Activated CD8-positive, alpha-beta T cell treated with anti-CD3 and anti-CD28 coated beads, Interleukin-2, amount 10 ng/mL, durations not matched to agents 7 days and 5 days (primary cell): ENCODE results near the gene FICD. TPM values are rescaled to one million over a fixed set of nuclear protein-coding genes. Genes with fewer than 3 reads are reported as not detected.
A peak's percentile ranks its signal among the peaks of the same experiment; 100 is the strongest.

ENCODE experiments used
- ATAC-seq: fragments of 150-1000 bp; cut with Tn5 transposase; one replicate; pipeline ENCODE4 v1.10.0; 2021; ENCODE audit warnings: moderate library complexity
- CTCF ChIA-PET: fragments of 350-600 bp; sonication (Branson Sonifier 250); formaldehyde crosslinking; loops from one replicate; lab custom pipeline; 2021; ENCODE audit warnings: antibody characterized with exemption; lab: Charles Lee
- POLR2A ChIA-PET: fragments of 350-600 bp; sonication (Branson Sonifier 250); formaldehyde crosslinking; loops from one replicate; lab custom pipeline; 2021; ENCODE audit warnings: antibody characterized with exemption; lab: Charles Lee
- DNase-seq: peaks from one replicate; pipeline ENCODE4 v3.0.0-alpha.2; 2020
- H3K27ac Mint-ChIP-seq: one replicate; pipeline ENCODE4 v1.8.0; 2021; ENCODE audit warnings: mild to moderate bottlenecking, mixed read lengths
- H3K27me3 Mint-ChIP-seq: one replicate; pipeline ENCODE4 v1.8.0; 2021; ENCODE audit warnings: low read depth, mixed read lengths
- H3K36me3 Mint-ChIP-seq: one replicate; pipeline ENCODE4 v1.8.0; 2021; ENCODE audit warnings: low read depth, mixed read lengths
- H3K4me1 Mint-ChIP-seq: one replicate; pipeline ENCODE4 v1.8.0; 2021; ENCODE audit warnings: low read depth, mixed read lengths
- H3K4me3 Mint-ChIP-seq: one replicate; pipeline ENCODE4 v1.8.0; 2021; ENCODE audit warnings: mild to moderate bottlenecking, mixed read lengths
- H3K9me3 Mint-ChIP-seq: one replicate; pipeline ENCODE4 v1.8.0; 2022; ENCODE audit warnings: mixed read lengths; ENCODE audit not compliant: insufficient read depth
- total RNA-seq, 2 experiments: library from RNA; stranded (reverse); gene quantifications; one replicate each; pipeline ENCODE4 v1.2.3, GENCODE V29; 2021

The FICD gene
- 1 to 10 TPM; 4.6 to 5.2 TPM for total RNA-seq

DNA sequence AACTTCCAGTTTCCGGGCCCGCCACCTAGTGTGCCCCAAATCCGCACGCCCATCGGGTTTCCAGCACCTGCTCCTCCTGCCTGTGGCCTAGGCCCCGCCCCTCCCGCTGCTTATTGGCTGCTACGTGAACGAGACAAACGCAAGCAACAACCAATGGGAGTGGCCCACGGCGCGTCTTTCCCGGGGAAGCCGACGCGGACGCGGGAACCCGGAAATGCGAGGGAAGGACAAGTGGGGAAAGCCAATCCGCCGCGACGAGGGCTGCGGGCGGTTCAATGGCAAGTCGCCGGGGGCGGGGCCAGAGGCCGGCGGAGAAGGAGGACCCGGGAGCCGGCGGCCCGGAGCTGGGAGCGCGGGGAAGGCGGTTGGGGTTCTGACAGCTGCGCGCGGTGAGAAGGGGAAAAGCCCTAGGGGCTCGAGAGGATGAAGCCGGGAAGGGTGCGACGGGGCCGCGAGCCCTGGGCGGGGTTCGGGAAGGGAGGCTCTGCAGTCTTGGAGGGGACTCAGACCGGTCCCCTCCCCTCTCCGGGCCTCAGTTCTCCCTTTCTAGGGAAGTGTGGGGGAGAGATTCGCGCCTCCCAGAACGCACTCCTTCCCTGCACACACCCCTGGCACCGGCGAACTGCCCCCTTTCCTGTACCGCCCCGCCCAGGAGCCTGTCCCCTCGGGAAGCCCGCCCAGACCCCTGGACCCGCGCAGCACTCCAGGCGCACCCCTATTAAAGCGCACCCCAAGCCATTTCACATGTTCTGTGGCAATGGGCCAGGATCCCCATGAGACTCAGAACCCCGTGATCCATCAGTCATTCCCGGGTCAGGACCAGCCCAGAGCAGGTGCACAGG, at the start of gene FICD:
FICD (plus strand) TSS at position 305 of the 842 bp plus-strand sequence. CDS start 1,696 bp downstream, outside the sequence.
- DNase-seq (peak; percentile 100), ATAC-seq (peak; percentile 95)
- Mint-ChIP-seq H3K4me1 (peaks cover 27% of the 10 kb centered on the region), H3K36me3 (peaks cover 23% of the 10 kb centered on the region), H3K9me3 (no peaks in the 10 kb centered on the region), H3K27ac (peak within 1 kb of the TSS; percentile 91), H3K27me3 (no peaks in the 10 kb centered on the region), H3K4me3 (peak within 1 kb of the TSS; percentile 86)
- ChIA-PET POLR2A (interaction anchor here (0.7 kb wide), 1 partner anchor 46 kb away, joined by 3 read pairs; the partner anchor contains the start of gene SART3), CTCF (no interaction called here)

DNA sequence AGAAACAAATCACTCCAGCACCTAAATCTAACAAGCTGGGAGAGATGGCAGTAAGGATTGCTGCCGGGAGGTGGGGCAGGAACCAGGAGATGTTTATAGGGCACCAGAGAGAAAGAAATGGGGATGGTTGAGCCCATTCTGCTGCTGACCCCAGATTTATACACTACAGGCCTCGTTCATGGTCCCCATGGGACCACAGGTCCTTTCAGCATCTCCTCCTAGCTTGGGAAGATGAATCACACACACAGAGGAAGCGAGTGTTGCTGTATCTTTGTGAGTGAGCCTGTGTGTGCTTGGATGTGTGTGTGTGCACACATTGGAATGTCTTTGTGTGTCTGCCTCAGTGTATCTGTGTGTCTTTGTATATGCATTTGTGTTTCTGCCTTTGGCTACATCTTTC, 49.7 kb upstream of the FICD start:
- no peak for ATAC-seq
- Mint-ChIP-seq H3K36me3 (no peaks in the 10 kb centered on the region), H3K27ac (no peak overlapping the region), H3K9me3 (no peaks in the 10 kb centered on the region), H3K27me3 (no peaks in the 10 kb centered on the region), H3K4me1 (no peaks in the 10 kb centered on the region), H3K4me3 (no peak overlapping the region)
- no peak for DNase-seq
- ChIA-PET POLR2A (no interaction called here), CTCF (no interaction called here)

DNA sequence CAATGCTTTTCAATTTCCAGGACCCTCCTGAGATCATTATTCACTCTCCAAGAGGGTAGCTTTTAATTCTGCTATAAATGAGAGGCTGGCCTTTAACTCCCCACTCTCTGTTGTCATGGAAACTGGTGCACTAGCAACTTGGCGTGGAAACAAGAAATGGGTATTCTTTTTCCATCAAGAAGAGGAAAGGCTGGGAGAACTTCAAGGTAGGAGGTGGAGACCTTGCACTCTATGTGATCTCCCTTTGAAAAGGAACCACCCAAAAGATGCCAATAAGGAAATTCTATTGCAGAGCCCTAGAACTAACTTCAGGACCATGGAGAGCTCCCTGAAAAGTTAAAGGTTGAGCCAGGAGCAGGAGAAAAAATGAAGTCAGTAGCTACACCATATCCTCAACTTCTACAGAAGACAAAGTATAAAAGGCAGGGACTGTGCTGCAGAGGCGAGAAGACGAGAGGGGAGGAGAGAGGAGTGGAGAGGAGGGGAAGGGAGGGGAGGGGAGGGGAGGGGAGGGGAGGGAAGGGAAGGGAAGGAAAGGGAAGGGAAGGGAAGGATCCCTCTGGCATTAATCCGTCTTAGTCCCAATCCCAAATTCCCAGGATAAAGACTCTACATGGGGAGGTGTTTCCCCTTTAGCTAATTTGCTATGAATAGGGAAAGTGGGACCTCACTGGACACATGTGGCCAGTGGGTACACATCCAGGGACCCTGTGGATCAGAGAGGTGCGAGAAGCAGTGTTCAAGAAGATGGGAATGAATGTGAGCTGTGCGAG, 46.7 kb upstream of the FICD start:
- Mint-ChIP-seq H3K4me1 (no peaks in the 10 kb centered on the region), H3K4me3 (no peak overlapping the region), H3K27ac (no peak overlapping the region), H3K36me3 (no peaks in the 10 kb centered on the region), H3K9me3 (no peaks in the 10 kb centered on the region), H3K27me3 (no peaks in the 10 kb centered on the region)
- POLR2A ChIA-PET = no interaction called here
- no peak for ATAC-seq
- CTCF ChIA-PET = interaction anchor here (1.1 kb wide), 1 partner anchor 11 kb away, joined by 3 read pairs; no protein-coding TSS in a partner anchor
- DNase-seq = peak; percentile 51

DNA sequence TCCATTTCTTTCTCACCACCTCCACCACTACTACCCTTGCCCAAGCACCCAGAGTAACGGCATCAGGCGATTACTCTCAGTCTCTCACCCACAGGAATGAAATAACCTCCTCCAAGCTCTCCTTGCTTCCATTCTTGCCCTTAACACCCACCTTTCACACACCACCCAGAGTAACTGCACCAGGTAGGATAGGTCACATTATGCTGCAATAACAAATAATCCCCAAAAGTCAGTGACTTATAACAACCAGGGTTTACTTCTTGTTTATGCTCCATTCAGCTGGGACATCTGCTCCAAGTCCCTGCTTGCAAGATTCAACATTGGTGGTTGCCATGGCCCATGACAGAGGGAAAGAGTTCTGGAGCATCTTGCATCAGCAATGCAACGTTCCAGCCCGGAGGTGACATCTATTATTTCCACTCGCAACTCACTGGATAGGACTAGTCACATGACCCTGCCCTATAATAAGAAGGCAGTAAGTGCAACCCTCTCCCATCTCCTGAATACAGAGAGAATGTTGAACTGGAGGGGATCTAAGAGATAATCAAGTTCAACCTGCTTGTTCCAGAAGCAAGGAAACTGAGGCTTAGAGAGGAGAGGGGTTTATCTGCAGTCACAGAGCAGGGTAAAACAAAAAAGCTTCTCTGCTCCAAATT, 41.5 kb upstream of the FICD start:
- ATAC-seq (no peak), DNase-seq (no peak)
- H3K9me3 Mint-ChIP-seq = no peaks in the 10 kb centered on the region
- CTCF ChIA-PET = interaction anchor here (1.2 kb wide), 1 partner anchor 21 kb away, joined by 4 read pairs; no protein-coding TSS in a partner anchor
- no peak overlapping the region for H3K4me3 Mint-ChIP-seq
- no peaks in the 10 kb centered on the region for H3K27me3 Mint-ChIP-seq
- H3K36me3 Mint-ChIP-seq = no peaks in the 10 kb centered on the region
- no peak overlapping the region for H3K27ac Mint-ChIP-seq
- POLR2A ChIA-PET = interaction anchor here (0.6 kb wide), 2 partner anchors 88 to 308 kb away, joined by 3 read pairs; no protein-coding TSS in a partner anchor
- H3K4me1 Mint-ChIP-seq = peaks cover under 1% of the 10 kb centered on the region

DNA sequence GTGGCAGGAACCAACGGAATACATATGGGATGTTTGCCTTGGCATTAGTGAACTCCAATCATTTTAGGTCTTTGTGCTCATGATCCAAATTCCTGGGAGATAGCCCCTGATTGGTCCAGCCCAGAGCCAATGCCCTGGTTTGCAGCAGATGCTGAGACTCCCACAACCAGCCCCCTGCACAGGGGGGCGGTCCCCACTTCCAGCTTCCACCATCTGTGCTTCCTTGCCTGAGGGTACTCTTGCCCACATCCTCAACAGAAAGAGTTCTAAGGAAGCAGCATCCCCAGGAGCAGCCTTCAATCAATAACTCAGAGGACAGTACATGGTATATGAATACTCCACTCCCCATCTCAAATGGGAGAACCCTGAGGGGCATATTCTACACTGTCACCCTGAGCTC, 39.7 kb upstream of the FICD start:
- Mint-ChIP-seq H3K4me3 (no peak overlapping the region), H3K27ac (no peak overlapping the region), H3K27me3 (no peaks in the 10 kb centered on the region), H3K9me3 (no peaks in the 10 kb centered on the region), H3K4me1 (peaks cover 3% of the 10 kb centered on the region), H3K36me3 (no peaks in the 10 kb centered on the region)
- ChIA-PET POLR2A (no interaction called here), CTCF (no interaction called here)
- no peak for ATAC-seq
- DNase-seq = no peak

DNA sequence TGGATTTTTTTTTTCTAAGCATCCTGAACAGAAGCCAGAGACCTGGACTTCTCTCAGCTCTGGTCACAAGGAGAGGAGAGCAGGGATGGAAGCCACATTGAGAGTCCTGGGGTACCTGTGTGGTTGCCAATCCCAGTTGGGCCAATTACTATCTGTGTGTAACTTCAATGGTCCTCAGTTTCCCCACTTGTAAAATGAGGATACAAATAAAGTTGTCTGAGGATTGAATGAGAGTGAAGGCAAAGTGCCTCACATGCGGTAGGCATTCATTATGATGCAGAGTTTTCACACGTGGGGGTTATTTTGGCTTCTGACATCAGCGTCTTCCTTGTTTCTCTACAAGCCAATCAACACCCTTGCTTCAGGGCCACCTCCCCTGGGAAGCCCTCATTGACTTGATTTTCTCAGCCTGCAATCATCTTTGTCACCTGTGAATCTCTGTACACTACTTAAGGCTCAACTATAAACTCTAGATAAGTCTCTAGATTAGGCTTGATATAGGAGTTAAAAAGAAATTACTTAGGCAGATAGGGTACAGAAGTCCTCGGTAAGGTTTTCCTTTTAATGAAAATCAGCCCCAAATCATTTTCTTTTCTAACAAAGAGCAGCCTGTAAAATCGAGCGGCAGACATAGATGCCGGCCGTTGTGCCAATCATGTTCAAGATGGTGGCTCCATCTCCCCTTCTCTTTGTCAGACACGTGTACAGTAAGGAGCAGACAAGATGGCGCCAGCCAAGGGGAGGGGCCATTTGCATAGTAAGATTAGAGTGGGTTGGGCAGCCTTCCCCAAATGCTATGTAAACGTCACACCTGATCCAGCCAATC, 37.8 kb upstream of the FICD start:
- ATAC-seq = no peak
- no peaks in the 10 kb centered on the region for H3K36me3 Mint-ChIP-seq
- CTCF ChIA-PET = no interaction called here

DNA sequence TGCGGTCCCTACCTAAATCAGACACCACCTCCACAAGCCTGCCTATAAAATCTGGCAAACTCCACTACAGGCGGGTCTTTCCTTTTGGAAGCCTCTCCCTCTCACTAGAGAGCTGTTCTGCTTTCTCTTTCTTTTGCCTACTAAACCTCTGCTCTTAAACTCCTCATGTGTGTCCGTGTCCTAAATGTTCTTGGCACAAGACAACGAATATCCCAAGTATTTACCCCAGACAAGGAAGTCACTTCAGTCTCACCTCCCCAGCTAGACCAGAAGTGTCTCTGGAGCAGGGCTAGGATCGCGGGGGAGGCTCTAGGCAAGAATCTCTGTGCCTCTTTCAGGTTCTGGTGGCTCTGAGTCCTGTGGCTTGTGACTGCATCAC, 37.2 kb upstream of the FICD start:
- Mint-ChIP-seq H3K9me3 (no peaks in the 10 kb centered on the region), H3K36me3 (no peaks in the 10 kb centered on the region), H3K4me3 (no peak overlapping the region), H3K27ac (no peak overlapping the region), H3K27me3 (peaks cover 4% of the 10 kb centered on the region), H3K4me1 (peaks cover 3% of the 10 kb centered on the region)
- CTCF ChIA-PET = no interaction called here
- DNase-seq (no peak), ATAC-seq (no peak)
- POLR2A ChIA-PET = no interaction called here

More for the DNA sequence above, 37.8 kb upstream of the FICD start:
- POLR2A ChIA-PET = no interaction called here
- Mint-ChIP-seq H3K9me3 (no peaks in the 10 kb centered on the region), H3K4me3 (no peak overlapping the region), H3K27me3 (peaks cover 4% of the 10 kb centered on the region), H3K27ac (no peak overlapping the region), H3K4me1 (peaks cover 3% of the 10 kb centered on the region)
- no peak for DNase-seq

DNA sequence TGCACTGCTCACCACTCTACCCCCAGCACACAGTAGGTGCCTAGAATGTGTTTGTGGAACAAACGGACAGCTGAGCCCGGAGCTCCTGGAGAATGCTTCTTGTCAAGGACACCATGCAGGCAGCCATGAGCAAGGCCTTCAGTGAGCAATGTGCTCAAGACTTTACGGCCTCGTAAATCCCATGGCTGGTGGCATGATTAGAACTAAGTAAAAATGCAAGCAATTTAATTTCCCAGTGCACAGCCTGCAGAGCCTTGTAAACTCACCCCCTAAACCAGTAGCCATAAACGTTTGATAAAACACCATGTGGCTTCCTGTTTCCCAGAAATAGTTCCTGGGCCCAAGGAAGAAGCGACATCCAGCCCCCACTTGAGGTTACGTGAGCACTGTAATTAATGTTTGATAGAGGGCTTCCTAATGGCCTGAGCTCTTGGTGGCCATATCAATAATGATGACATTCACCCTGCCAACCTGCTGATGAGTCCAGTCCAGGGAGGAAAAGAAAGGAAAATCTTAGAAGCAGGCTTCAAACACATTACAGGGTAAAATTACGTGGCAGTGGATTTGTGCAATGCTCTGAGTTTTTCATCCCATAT, 36.4 kb upstream of the FICD start:
- no peak for ATAC-seq
- ChIA-PET CTCF (no interaction called here), POLR2A (no interaction called here)
- H3K4me1 Mint-ChIP-seq = peaks cover 3% of the 10 kb centered on the region
- H3K9me3 Mint-ChIP-seq = no peaks in the 10 kb centered on the region
- H3K27me3 Mint-ChIP-seq = peaks cover 9% of the 10 kb centered on the region
- DNase-seq = no peak
- H3K4me3 Mint-ChIP-seq = no peak overlapping the region
- no peaks in the 10 kb centered on the region for H3K36me3 Mint-ChIP-seq
- no peak overlapping the region for H3K27ac Mint-ChIP-seq

DNA sequence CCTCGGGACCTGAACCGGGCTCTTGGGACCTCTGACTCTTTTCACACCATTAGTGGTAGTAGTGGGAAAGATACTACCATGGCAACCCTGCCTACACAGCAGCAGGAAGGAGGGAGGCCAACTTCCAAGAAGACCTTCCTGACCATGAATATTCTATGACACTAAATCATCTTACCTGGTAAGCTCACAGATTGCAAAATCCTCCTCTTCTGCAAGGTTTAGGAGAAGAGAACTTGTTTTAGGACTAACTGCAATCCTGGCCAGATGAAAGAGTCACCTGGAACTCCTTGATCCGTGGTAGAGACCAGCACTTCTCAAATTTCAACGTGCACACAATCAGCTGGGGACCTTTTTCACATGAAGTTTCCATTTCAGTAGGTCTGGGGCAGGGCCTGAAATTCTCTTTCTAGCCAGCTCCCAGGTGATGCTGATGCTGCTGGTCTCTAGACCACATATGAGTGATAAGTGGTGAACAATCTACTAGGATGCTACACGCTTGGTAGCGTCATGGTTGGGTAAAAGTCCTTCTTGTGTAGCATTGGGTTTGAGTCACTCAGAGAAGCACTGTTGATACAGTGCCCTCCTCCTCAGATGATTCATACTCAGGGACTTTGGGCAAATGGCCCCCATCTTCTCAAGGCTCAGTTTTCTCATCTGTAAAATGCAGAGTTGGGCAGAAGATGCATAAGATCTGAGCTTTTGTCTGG, 35.6 kb upstream of the FICD start:
- peaks cover 9% of the 10 kb centered on the region for H3K27me3 Mint-ChIP-seq

DNA sequence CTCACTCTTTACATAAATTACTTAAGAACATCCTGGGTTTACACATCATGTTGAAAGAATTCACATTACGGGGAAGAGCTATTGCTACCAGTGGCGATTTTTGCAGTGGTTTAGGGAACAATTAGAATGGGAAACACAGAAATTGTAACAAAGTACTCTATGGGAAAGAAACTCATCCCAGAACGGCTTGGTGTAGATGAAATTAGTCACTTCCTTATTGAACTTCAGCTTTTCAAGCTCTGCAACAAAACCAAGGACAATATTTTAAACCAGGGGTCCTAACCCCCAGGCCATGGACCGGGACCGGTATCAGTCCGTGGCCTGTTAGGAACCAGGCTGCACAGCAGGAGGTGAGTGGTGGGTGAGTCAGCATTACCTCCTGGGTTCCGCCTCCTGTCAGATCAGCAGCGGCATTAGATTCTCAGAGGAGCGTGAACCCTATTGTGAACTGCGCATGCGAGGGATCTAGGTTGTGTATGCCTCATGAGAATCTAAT, 32.3 kb upstream of the FICD start:
- H3K27ac Mint-ChIP-seq = no peak overlapping the region
- ChIA-PET POLR2A (no interaction called here), CTCF (no interaction called here)
- H3K36me3 Mint-ChIP-seq = no peaks in the 10 kb centered on the region
- peaks cover 3% of the 10 kb centered on the region for H3K4me1 Mint-ChIP-seq
- peaks cover 11% of the 10 kb centered on the region for H3K27me3 Mint-ChIP-seq
- H3K9me3 Mint-ChIP-seq = no peaks in the 10 kb centered on the region
- no peak overlapping the region for H3K4me3 Mint-ChIP-seq
- DNase-seq (no peak), ATAC-seq (no peak)

More for the DNA sequence above, 35.6 kb upstream of the FICD start:
- POLR2A ChIA-PET = no interaction called here
- DNase-seq (no peak), ATAC-seq (no peak)
- Mint-ChIP-seq H3K27ac (no peak overlapping the region), H3K4me1 (peaks cover 3% of the 10 kb centered on the region), H3K9me3 (no peaks in the 10 kb centered on the region), H3K36me3 (no peaks in the 10 kb centered on the region), H3K4me3 (no peak overlapping the region)
- CTCF ChIA-PET = no interaction called here
